Measurements from ENCODE around the gene COQ8A. TPM values are rescaled to one million over a fixed set of nuclear protein-coding genes. Genes with fewer than 3 reads are reported as not detected.

Gene COQ8A
- total RNA-seq, 1 donor, result 8.4 TPM

GRCh38 chr1:226945106-226945857 lies 5.2 kb downstream of the COQ8A start:
- DNase-seq (ENCODE audit: low read depth), result no peak
- no peak overlapping the region for H3K4me3 ChIP-seq (ENCODE audit: low read depth, low read length)
- no peak for TF ChIP-seq CTCF (IDR thresholded peaks at IDR 0.05; ENCODE audit: insufficient read depth, low read length)

GRCh38 chr1:226945858-226946245 lies 5.8 kb downstream of the COQ8A start:
- DNase-seq (ENCODE audit: low read depth), result no peak
- no peak for TF ChIP-seq CTCF (IDR thresholded peaks at IDR 0.05; ENCODE audit: insufficient read depth, low read length)
- no peak overlapping the region for H3K4me3 ChIP-seq (ENCODE audit: low read depth, low read length)

- H3K4me3 ChIP-seq (ENCODE audit: low read depth, low read length), result no peak overlapping the region
- TF ChIP-seq CTCF (IDR thresholded peaks at IDR 0.05; ENCODE audit: insufficient read depth, low read length), result no peak
- DNase-seq (ENCODE audit: low read depth), result no peak
Observed at GRCh38 chr1:226946285-226946684, 6.2 kb downstream of the COQ8A start.

GRCh38 chr1:226946841-226947240 lies 6.7 kb downstream of the COQ8A start:
- DNase-seq (ENCODE audit: low read depth), result no peak
- H3K4me3 ChIP-seq (ENCODE audit: low read depth, low read length), result no peak overlapping the region
- TF ChIP-seq CTCF (IDR thresholded peaks at IDR 0.05; ENCODE audit: insufficient read depth, low read length), result no peak

GRCh38 chr1:226948051-226948450 lies 8.0 kb downstream of the COQ8A start:
- no peak for TF ChIP-seq CTCF (IDR thresholded peaks at IDR 0.05; ENCODE audit: insufficient read depth, low read length)
- H3K4me3 ChIP-seq (ENCODE audit: low read depth, low read length), result no peak overlapping the region
- DNase-seq (ENCODE audit: low read depth), result no peak

GRCh38 chr1:226948480-226948879 lies 8.4 kb downstream of the COQ8A start:
- DNase-seq (ENCODE audit: low read depth), result no peak
- no peak for TF ChIP-seq CTCF (IDR thresholded peaks at IDR 0.05; ENCODE audit: insufficient read depth, low read length)
- H3K4me3 ChIP-seq (ENCODE audit: low read depth, low read length), result no peak overlapping the region

GRCh38 chr1:226948996-226949395 lies 8.9 kb downstream of the COQ8A start:
- no peak for DNase-seq (ENCODE audit: low read depth)
- TF ChIP-seq CTCF (IDR thresholded peaks at IDR 0.05; ENCODE audit: insufficient read depth, low read length), result no peak
- H3K4me3 ChIP-seq (ENCODE audit: low read depth, low read length), result no peak overlapping the region

All from fibroblast of the aortic adventitia (primary cell).